Ascending aorta (tissue), 2 donors: ENCODE results near the gene NECAB2. TPM values are rescaled to one million over a fixed set of nuclear protein-coding genes. Genes with fewer than 3 reads are reported as not detected.

Source experiments
- DNase-seq, 2 donors: peaks; one replicate each; pipeline ENCODE4 v3.0.0-alpha.2; 2019; ENCODE audit warnings: low spot score in 2 of 2
- H3K27ac ChIP-seq, 2 donors: fragments of 200-600 bp; sonication (generic); one replicate each; pipeline ENCODE4 v1.5.1; 2016 to 2017; ENCODE audit warnings: mild to moderate bottlenecking in 1 of 2
- H3K27me3 ChIP-seq: fragments of 200-600 bp; sonication (generic); one replicate; pipeline ENCODE4 v1.5.1; 2017
- H3K36me3 ChIP-seq, 2 donors: fragments of 200-600 bp; sonication (generic); one replicate each; pipeline ENCODE4 v1.5.1; 2016
- H3K4me1 ChIP-seq, 2 donors: fragments of 200-600 bp; sonication (generic); one replicate each; pipeline ENCODE4 v1.5.1; 2016 to 2017; ENCODE audit warnings: mild to moderate bottlenecking in 1 of 2
- H3K4me3 ChIP-seq, 2 donors: fragments of 200-600 bp; sonication (generic); one replicate each; pipeline ENCODE4 v1.5.1; 2016 to 2017; ENCODE audit warnings: mild to moderate bottlenecking in 1 of 2
- H3K9me3 ChIP-seq, 2 donors: fragments of 200-600 bp; sonication (generic); one replicate each; pipeline ENCODE4 v1.5.1; 2016
- CTCF ChIP-seq, 3 experiments: fragments of 200-600 bp in 2 of 3; fragments of 450-650 bp in 1 of 3; sonication (generic) in 2 of 3; IDR thresholded peaks; one replicate each; pipeline ENCODE4 v1.5.1; 2016 to 2019; ENCODE audit warnings: antibody characterized with exemption in 3 of 3, mild to moderate bottlenecking in 1 of 3, moderate library complexity in 1 of 3
- intact Hi-C: fragments of 100-400 bp; cut with DNase I; formaldehyde crosslinking; loops from one replicate; pipeline ENCODE4 v1.15.1; 2023
- total RNA-seq: library from RNA; depleted of rRNA; stranded (reverse); fragments of >200 nt; gene quantifications from one replicate; pipeline ENCODE4 v1.1.0, GENCODE V29; 2016

The NECAB2 gene
- total RNA-seq, 1 donor from 2014 or later: not detected

GRCh38 chr16:83998091-83998490, 30.0 kb downstream of the NECAB2 start:
- intact Hi-C loops: no loop called here

GRCh38 chr16:84000989-84001642, 33.1 kb downstream of the NECAB2 start:
- no peaks in the 10 kb centered on the region for H3K9me3 ChIP-seq
- no peaks in the 10 kb centered on the region for H3K4me1 ChIP-seq
- intact Hi-C loops: no loop called here
- H3K27me3 ChIP-seq: no peaks in the 10 kb centered on the region
- DNase-seq: no peak
- no peak overlapping the region for H3K4me3 ChIP-seq
- no peaks in the 10 kb centered on the region for H3K36me3 ChIP-seq
- no peak for TF ChIP-seq CTCF (IDR thresholded peaks at IDR 0.05)
- no peak overlapping the region for H3K27ac ChIP-seq

More at GRCh38 chr16:83998091-83998490, 30.0 kb downstream of the NECAB2 start:
- no peaks in the 10 kb centered on the region for H3K27me3 ChIP-seq
- no peak for DNase-seq
- no peak for TF ChIP-seq CTCF (IDR thresholded peaks at IDR 0.05)
- no peak overlapping the region for H3K4me3 ChIP-seq
- no peaks in the 10 kb centered on the region for H3K4me1 ChIP-seq
- no peaks in the 10 kb centered on the region for H3K9me3 ChIP-seq
- no peak overlapping the region for H3K27ac ChIP-seq
- H3K36me3 ChIP-seq: no peaks in the 10 kb centered on the region

GRCh38 chr16:84001726-84002125, 33.7 kb downstream of the NECAB2 start:
- H3K27me3 ChIP-seq: no peaks in the 10 kb centered on the region
- no peak overlapping the region for H3K4me3 ChIP-seq
- no peaks in the 10 kb centered on the region for H3K4me1 ChIP-seq
- intact Hi-C loops: no loop called here
- H3K27ac ChIP-seq: no peak overlapping the region
- DNase-seq: no peak
- no peaks in the 10 kb centered on the region for H3K9me3 ChIP-seq
- TF ChIP-seq CTCF (IDR thresholded peaks at IDR 0.05): no peak
- no peaks in the 10 kb centered on the region for H3K36me3 ChIP-seq

GRCh38 chr16:84003038-84003437, 35.0 kb downstream of the NECAB2 start:
- TF ChIP-seq CTCF (IDR thresholded peaks at IDR 0.05): no peak
- Histone ChIP-seq H3K9me3 (no peaks in the 10 kb centered on the region), H3K36me3 (no peaks in the 10 kb centered on the region), H3K4me1 (no peaks in the 10 kb centered on the region), H3K27ac (no peak overlapping the region), H3K27me3 (no peaks in the 10 kb centered on the region), H3K4me3 (no peak overlapping the region)
- DNase-seq: no peak
- intact Hi-C loops: no loop called here

- H3K4me3 ChIP-seq: no peak overlapping the region
- H3K27me3 ChIP-seq: no peaks in the 10 kb centered on the region
- H3K36me3 ChIP-seq: no peaks in the 10 kb centered on the region
- no peak for DNase-seq
- H3K4me1 ChIP-seq: no peaks in the 10 kb centered on the region
- no peak for TF ChIP-seq CTCF (IDR thresholded peaks at IDR 0.05)
- H3K9me3 ChIP-seq: no peaks in the 10 kb centered on the region
- H3K27ac ChIP-seq: no peak overlapping the region
- intact Hi-C loops: no loop called here
Observed at GRCh38 chr16:84004442-84004841, 36.4 kb downstream of the NECAB2 start.

- H3K4me1 ChIP-seq: no peaks in the 10 kb centered on the region
- no peaks in the 10 kb centered on the region for H3K9me3 ChIP-seq
- DNase-seq: no peak
- intact Hi-C loops: no loop called here
- H3K36me3 ChIP-seq: no peaks in the 10 kb centered on the region
- no peak overlapping the region for H3K4me3 ChIP-seq
- H3K27ac ChIP-seq: no peak overlapping the region
- no peak for TF ChIP-seq CTCF (IDR thresholded peaks at IDR 0.05)
- H3K27me3 ChIP-seq: no peaks in the 10 kb centered on the region
Observed at GRCh38 chr16:84005391-84005790, 37.3 kb downstream of the NECAB2 start.
